A549 (cell line): Measurements from ENCODE around the gene IQGAP2. TPM values are rescaled to one million over a fixed set of nuclear protein-coding genes. Genes with fewer than 3 reads are reported as not detected.

Source experiments
- ATAC-seq, 2 experiments: fragments of 200-7000 bp in 1 of 2; fragments of >200 bp in 1 of 2; cut with Nextera tagmentation in 1 of 2; cut with Tn5 transposase in 1 of 2; 3 replicates each; pipeline versions ENCODE4 v1.8.0 to v1.9.1; 2018 to 2020; ENCODE audit warnings: mild to moderate bottlenecking in 1 of 2, moderate library complexity in 1 of 2
- CTCF ChIA-PET: fragments of 300-600 bp; sonication (Branson Sonifier 250); formaldehyde crosslinking; extraction: SDS; loops from one replicate; lab custom pipeline; 2021; ENCODE audit warnings: antibody characterized with exemption, inconsistent platforms; lab: Yijun Ruan, JAX
- POLR2A ChIA-PET: fragments of 350-600 bp; formaldehyde crosslinking; extraction: SDS; loops from one replicate; lab custom pipeline; 2021; ENCODE audit warnings: antibody characterized with exemption, inconsistent platforms; lab: Yijun Ruan, JAX
- DNase-seq, 2 experiments: peaks; one replicate each; pipeline versions ENCODE4 v3.0.0 to v3.0.0-alpha.2; 2011 to 2016; ENCODE audit warnings: low read depth in 1 of 2, low spot score in 1 of 2
- FAIRE-seq: peaks from 2 replicates; lab custom pipeline; 2011; peaks lifted over from hg19 to GRCh38; lab: Jason Lieb, UNC
- H3K27ac ChIP-seq, 2 experiments: fragments of >200 bp; sonication (Bioruptor Twin); formaldehyde crosslinking; 3 replicates each; pipeline ENCODE4 v1.5.1; 2016 to 2017
- H3K4me1 ChIP-seq: fragments of >200 bp; sonication (Bioruptor Twin); formaldehyde crosslinking; 3 replicates; pipeline ENCODE4 v1.6.1; 2016
- H3K4me2 ChIP-seq: fragments of >200 bp; sonication (Bioruptor Twin); formaldehyde crosslinking; 3 replicates; pipeline ENCODE4 v1.6.1; 2016
- H3K4me3 ChIP-seq: fragments of >200 bp; sonication (Bioruptor Twin); formaldehyde crosslinking; 3 replicates; pipeline ENCODE4 v1.5.1; 2016
- H3K9me3 ChIP-seq: fragments of >200 bp; sonication (Bioruptor Twin); formaldehyde crosslinking; 3 replicates; pipeline ENCODE4 v1.6.1; 2016
- CEBPB ChIP-seq, 2 experiments: fragments of >200 bp in 1 of 2; sonication (Bioruptor Twin) in 1 of 2; formaldehyde crosslinking in 1 of 2; IDR thresholded peaks; 2 replicates each; pipeline ENCODE4 v1.6.1; 2012 to 2016
- CHD4 ChIP-seq: fragments of 200-600 bp; sonication (generic); IDR thresholded peaks from 2 replicates; pipeline ENCODE4 v1.6.1; 2016; ENCODE audit warnings: antibody characterized with exemption, mild to moderate bottlenecking, borderline replicate concordance
- EP300 ChIP-seq, 2 experiments: fragments of >200 bp; sonication (Bioruptor Twin); formaldehyde crosslinking; IDR thresholded peaks; 2 replicates in 1 of 2; 3 replicates in 1 of 2; pipeline ENCODE4 v1.6.1; 2016 to 2017
- ESRRA ChIP-seq: fragments of 150-350 bp; IDR thresholded peaks from 2 replicates; pipeline ENCODE4 v1.6.1; 2014; ENCODE audit warnings: mild to moderate bottlenecking, low read length, borderline replicate concordance
- FOSB ChIP-seq: fragments of 250-450 bp; sonication (Bioruptor Pico); IDR thresholded peaks from 2 replicates; pipeline ENCODE4 v1.5.0; 2020; ENCODE audit warnings: mild to moderate bottlenecking, moderate library complexity
- FOXS1 ChIP-seq: fragments of 250-450 bp; sonication (Bioruptor Pico); IDR thresholded peaks from 2 replicates; pipeline ENCODE4 v1.5.0; 2020; ENCODE audit warnings: mild to moderate bottlenecking, moderate library complexity
- GATA3 ChIP-seq: IDR thresholded peaks from 2 replicates; pipeline ENCODE4 v1.6.1; 2012; ENCODE audit warnings: borderline replicate concordance
- HDAC2 ChIP-seq: fragments of 200-600 bp; sonication (generic); IDR thresholded peaks from 2 replicates; pipeline ENCODE4 v1.6.1; 2016
- HOXB5 ChIP-seq: fragments of 250-450 bp; sonication (Bioruptor Pico); IDR thresholded peaks from 2 replicates; pipeline ENCODE4 v1.5.0; 2020; ENCODE audit warnings: mild to moderate bottlenecking, moderate library complexity
- KDM5A ChIP-seq: fragments of 200-600 bp; sonication (generic); IDR thresholded peaks from 2 replicates; pipeline ENCODE4 v1.6.1; 2016; ENCODE audit warnings: antibody characterized with exemption, mild to moderate bottlenecking
- MAZ ChIP-seq: fragments of 150-350 bp; IDR thresholded peaks from 2 replicates; pipeline ENCODE4 v1.6.1; 2014; ENCODE audit warnings: antibody characterized with exemption, low read depth, low read length, borderline replicate concordance
- MYC ChIP-seq: IDR thresholded peaks from 2 replicates; pipeline ENCODE4 v1.6.1; 2012; ENCODE audit warnings: mild to moderate bottlenecking, inconsistent platforms, low read length, improper control_type of control experiment, borderline replicate concordance
- NR3C1 ChIP-seq: fragments of >200 bp; sonication (Bioruptor Twin); formaldehyde crosslinking; IDR thresholded peaks from 3 replicates; pipeline ENCODE4 v1.6.1; 2017
- POLR2AphosphoS2 ChIP-seq: conservative IDR thresholded peaks from 2 replicates; pipeline ENCODE4 v1.6.1; 2012; ENCODE audit warnings: low read length, improper control_type of control experiment, inconsistent platforms
- RAD21 ChIP-seq, 2 experiments: fragments of >200 bp in 1 of 2; sonication (Bioruptor Twin) in 1 of 2; formaldehyde crosslinking in 1 of 2; IDR thresholded peaks in 1 of 2; conservative IDR thresholded peaks in 1 of 2; 2 replicates in 1 of 2; 3 replicates in 1 of 2; pipeline ENCODE4 v1.6.1; 2012 to 2018; ENCODE audit warnings: inconsistent platforms in 1 of 2
- RCOR1 ChIP-seq: fragments of 150-350 bp; IDR thresholded peaks from 2 replicates; pipeline ENCODE4 v1.6.1; 2014; ENCODE audit warnings: antibody characterized with exemption, low read length, low read depth
- RNF2 ChIP-seq: fragments of 200-600 bp; sonication (generic); IDR thresholded peaks from 2 replicates; pipeline ENCODE4 v1.6.1; 2016; ENCODE audit warnings: low read depth, mild to moderate bottlenecking, antibody characterized with exemption, moderate library complexity, borderline replicate concordance
- TP53 ChIP-seq: fragments of 250-450 bp; sonication (Bioruptor Pico); IDR thresholded peaks from 2 replicates; pipeline ENCODE4 v1.5.0; 2021; ENCODE audit warnings: mild to moderate bottlenecking, moderate library complexity
- ZC3H11A ChIP-seq: fragments of 450-650 bp; IDR thresholded peaks from 2 replicates; pipeline ENCODE4 v1.6.1; 2014; ENCODE audit warnings: antibody characterized with exemption, mild to moderate bottlenecking
- ZFP36 ChIP-seq: fragments of 450-650 bp; IDR thresholded peaks from 2 replicates; pipeline ENCODE4 v1.6.1; 2014; ENCODE audit warnings: borderline replicate concordance; ENCODE audit not compliant: partially characterized antibody
- ZNF302 ChIP-seq: fragments of 250-450 bp; sonication (Bioruptor Pico); IDR thresholded peaks from 2 replicates; pipeline ENCODE4 v1.9.0; 2021; ENCODE audit warnings: inconsistent platforms, mild to moderate bottlenecking, moderate library complexity
- ZSCAN20 ChIP-seq: fragments of 250-450 bp; sonication (Bioruptor Pico); IDR thresholded peaks from 2 replicates; pipeline ENCODE4 v1.8.0; 2022; ENCODE audit warnings: mild to moderate bottlenecking, moderate library complexity
- WGBS: methylation state at CpG from one replicate; pipeline ENCODE4 v1.1.6; 2017; ENCODE audit errors: missing lambda C conversion rate; 5-methylcytosine and 5-hydroxymethylcytosine counted together
- polyA plus RNA-seq, 4 experiments: library from polyadenylated mRNA; depleted of rRNA in 3 of 4; stranded (reverse); fragments of >200 nt; fragmentation: RNase III in 1 of 4; extraction: RNeasy Plus Mini Kit Qiagen cat#74134 plus additional on column Dnase treatment in 1 of 4; gene quantifications; 2 replicates in 3 of 4; 3 replicates in 1 of 4; pipeline ENCODE4 v1.2.3, GENCODE V29; 2011 to 2017
- TF ChIP-seq, protein P1 (sequence below): fragments of >200 bp; sonication (Bioruptor Twin); formaldehyde crosslinking; IDR thresholded peaks from 3 replicates; pipeline ENCODE4 v1.6.1; 2016
- TF ChIP-seq, protein P2 (sequence below): IDR thresholded peaks from 2 replicates; pipeline ENCODE4 v1.6.1; 2012
- TF ChIP-seq, protein P3 (sequence below): fragments of 250-450 bp; sonication (Bioruptor Pico); IDR thresholded peaks from 2 replicates; pipeline ENCODE4 v1.5.0; 2020; ENCODE audit warnings: low read depth, mild to moderate bottlenecking, moderate library complexity

The IQGAP2 gene
- polyA plus RNA-seq, 2 of the 4 experiments (the other 2 are of a cell fraction) = 5.3 to 10.1 TPM

DNA sequence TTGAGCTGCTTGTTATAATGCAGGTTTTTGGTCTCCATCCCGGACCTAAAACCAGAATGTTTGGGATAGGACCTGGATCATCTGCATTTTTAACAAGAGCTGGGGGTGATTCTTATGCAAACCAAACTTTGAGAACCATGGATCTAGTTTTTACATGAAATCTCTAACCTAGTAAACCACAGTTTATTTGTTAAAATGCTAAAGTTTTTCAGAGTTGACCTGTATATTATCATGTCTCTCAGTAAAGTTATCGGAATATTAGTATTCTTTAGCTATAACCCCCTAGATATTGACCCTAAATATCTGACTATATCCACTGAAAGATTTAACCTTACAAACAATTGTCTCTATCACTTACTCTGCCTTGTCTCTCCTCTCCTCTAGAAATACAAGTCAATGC lies 341.5 kb downstream of the IQGAP2 start:
- no peak overlapping the region for H3K4me2 ChIP-seq
- ChIA-PET POLR2A (interaction anchor here (1.5 kb wide), 1 partner anchor 60 kb away, joined by 3 read pairs; no protein-coding TSS in a partner anchor), CTCF (interaction anchor here (6.2 kb wide), 1 partner anchor 31 kb away, joined by 42 read pairs; no protein-coding TSS in a partner anchor)
- no peaks in the 10 kb centered on the region for H3K9me3 ChIP-seq
- ATAC-seq (no peak), FAIRE-seq (no peak), DNase-seq (no peak)
- peak overlapping the region in 1 of 2 experiments; percentile 29; a peak in 2 of 6 replicates for H3K27ac ChIP-seq
- 58% methylated on average over 2 of the region's 2 CpGs for WGBS
- H3K4me3 ChIP-seq = no peak overlapping the region
- TF ChIP-seq ZFP36 (no peak), NR3C1 (no peak), ZNF302 (CRISPR knock-in tag) (no peak), RCOR1 (no peak), ZC3H11A (no peak), POLR2AphosphoS2 (no peak), HOXB5 (CRISPR knock-in tag) (no peak), FOSB (CRISPR knock-in tag) (no peak), CEBPB (IDR thresholded peaks at IDR 0.05) (no peak), ESRRA (no peak), MAZ (no peak), RNF2 (no peak), CHD4 (no peak)
- peaks cover 12% of the 10 kb centered on the region; the same call in 2 of the 3 replicates for H3K4me1 ChIP-seq

DNA sequence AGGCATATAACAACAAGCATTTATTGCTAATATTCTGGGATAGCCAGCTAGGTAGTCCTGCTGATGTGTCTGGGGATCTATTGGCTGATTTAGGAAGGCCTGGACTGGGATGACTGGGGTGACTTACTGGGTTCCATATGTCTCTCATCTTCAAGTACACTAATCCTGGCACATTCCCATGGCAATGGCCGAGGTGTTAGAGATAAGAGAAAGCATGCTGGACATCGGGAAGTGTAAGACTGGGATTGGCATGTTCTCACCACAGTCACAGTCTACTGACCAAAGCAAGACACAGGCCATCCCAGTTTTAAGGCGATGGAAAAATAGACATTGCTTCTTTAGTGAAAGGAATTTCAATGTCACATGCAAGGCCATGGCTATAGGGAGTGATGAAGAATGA lies 342.6 kb downstream of the IQGAP2 start:
- ChIA-PET POLR2A (no interaction called here), CTCF (interaction anchor here (6.2 kb wide), 1 partner anchor 30 kb away, joined by 42 read pairs; no protein-coding TSS in a partner anchor)
- Histone ChIP-seq H3K27ac (peak overlapping the region in 1 of 2 experiments; percentile 13; a peak in 1 of 6 replicates), H3K4me3 (no peak overlapping the region), H3K4me2 (no peak overlapping the region), H3K9me3 (no peaks in the 10 kb centered on the region), H3K4me1 (0 out of 3 replicates have a peak, but pooled peaks cover 6% of the 10 kb centered on the region)
- FAIRE-seq (no peak), ATAC-seq (no peak), DNase-seq (no peak)
- TF ChIP-seq POLR2AphosphoS2 (no peak), FOSB (CRISPR knock-in tag) (no peak), RCOR1 (no peak)
- TF ChIP-seq, protein P1, sequence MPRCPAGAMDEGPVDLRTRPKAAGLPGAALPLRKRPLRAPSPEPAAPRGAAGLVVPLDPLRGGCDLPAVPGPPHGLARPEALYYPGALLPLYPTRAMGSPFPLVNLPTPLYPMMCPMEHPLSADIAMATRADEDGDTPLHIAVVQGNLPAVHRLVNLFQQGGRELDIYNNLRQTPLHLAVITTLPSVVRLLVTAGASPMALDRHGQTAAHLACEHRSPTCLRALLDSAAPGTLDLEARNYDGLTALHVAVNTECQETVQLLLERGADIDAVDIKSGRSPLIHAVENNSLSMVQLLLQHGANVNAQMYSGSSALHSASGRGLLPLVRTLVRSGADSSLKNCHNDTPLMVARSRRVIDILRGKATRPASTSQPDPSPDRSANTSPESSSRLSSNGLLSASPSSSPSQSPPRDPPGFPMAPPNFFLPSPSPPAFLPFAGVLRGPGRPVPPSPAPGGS = no peak
- WGBS = 84% methylated on average over 3 of the region's 3 CpGs

DNA sequence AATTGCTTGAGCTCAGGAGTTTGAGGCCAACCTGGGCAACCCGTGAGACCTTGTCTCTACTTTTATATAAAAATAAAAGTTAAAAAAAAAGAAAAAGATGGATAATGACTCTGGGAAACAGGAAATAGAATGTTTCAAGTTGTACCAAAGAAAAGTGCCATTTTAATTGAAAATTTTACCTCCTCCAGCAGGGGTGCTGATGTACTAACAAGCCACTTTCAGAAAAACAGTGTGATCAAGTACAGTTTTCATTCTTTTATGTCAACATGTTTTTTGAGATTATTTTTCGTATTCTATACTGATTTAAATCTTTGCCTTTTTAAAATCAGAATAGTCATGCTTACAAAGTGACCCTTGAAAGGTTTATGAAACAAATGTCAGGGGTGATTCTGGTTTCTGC lies 343.6 kb downstream of the IQGAP2 start:
- Histone ChIP-seq H3K4me3 (no peak overlapping the region), H3K4me2 (no peak overlapping the region), H3K27ac (0 out of 6 replicates have a peak overlapping the region, but pooled peaks of 1 of the 2 experiments have one; percentile 15), H3K4me1 (0 out of 3 replicates have a peak, but pooled peaks cover 6% of the 10 kb centered on the region), H3K9me3 (no peaks in the 10 kb centered on the region)
- ChIA-PET CTCF (interaction anchor here (0.6 to 6.2 kb wide), 2 partner anchors 19 to 29 kb away, joined by 3 to 42 read pairs; no protein-coding TSS in a partner anchor), POLR2A (no interaction called here)
- 78% methylated on average over 2 of the region's 2 CpGs for WGBS
- DNase-seq (no peak), FAIRE-seq (no peak), ATAC-seq (no peak)
- peak in 1 of 2 experiments; percentile 22; a peak in 3 of 5 replicates for TF ChIP-seq RAD21 (conservative IDR thresholded peaks at IDR 0.05 in 1 of 2, IDR thresholded peaks at IDR 0.05 in 1 of 2)
- no peak for TF ChIP-seq GATA3

DNA sequence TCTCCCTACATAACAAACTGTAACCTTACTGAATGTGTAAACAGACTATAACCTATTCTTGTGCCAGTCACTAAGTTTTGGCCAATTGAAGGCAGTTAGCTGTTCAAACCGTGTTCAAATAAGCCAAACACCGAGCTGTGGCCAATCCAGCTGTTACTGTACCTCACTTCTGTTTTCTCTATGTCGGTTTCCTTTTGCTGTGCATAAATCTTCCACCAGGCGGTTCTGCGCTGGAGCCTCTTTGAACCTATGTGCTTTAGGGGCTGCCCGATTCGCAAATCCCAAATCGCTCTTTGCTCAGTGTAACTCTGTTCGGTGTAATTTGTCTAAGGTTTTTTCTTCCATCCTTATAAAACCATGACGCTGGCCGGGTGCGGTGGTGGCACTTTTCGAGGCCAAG lies 344.6 kb downstream of the IQGAP2 start:
- POLR2A ChIA-PET = no interaction called here
- no peak for DNase-seq
- H3K9me3 ChIP-seq = no peaks in the 10 kb centered on the region
- ATAC-seq = no peak
- 0 out of 3 replicates have a peak, but pooled peaks cover 2% of the 10 kb centered on the region for H3K4me1 ChIP-seq
- no peak for FAIRE-seq
- no peak overlapping the region for H3K4me2 ChIP-seq
- H3K4me3 ChIP-seq = no peak overlapping the region
- CTCF ChIA-PET = interaction anchor here (0.7 to 6.2 kb wide), 3 partner anchors 28 to 146 kb away, joined by 3 to 42 read pairs (median 3); no protein-coding TSS in a partner anchor
- H3K27ac ChIP-seq = no peak overlapping the region
- 96% methylated on average over 13 of the region's 13 CpGs for WGBS
- TF ChIP-seq, protein P2, sequence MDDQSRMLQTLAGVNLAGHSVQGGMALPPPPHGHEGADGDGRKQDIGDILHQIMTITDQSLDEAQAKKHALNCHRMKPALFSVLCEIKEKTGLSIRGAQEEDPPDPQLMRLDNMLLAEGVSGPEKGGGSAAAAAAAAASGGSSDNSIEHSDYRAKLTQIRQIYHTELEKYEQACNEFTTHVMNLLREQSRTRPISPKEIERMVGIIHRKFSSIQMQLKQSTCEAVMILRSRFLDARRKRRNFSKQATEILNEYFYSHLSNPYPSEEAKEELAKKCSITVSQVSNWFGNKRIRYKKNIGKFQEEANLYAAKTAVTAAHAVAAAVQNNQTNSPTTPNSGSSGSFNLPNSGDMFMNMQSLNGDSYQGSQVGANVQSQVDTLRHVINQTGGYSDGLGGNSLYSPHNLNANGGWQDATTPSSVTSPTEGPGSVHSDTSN = no peak
- TF ChIP-seq EP300 (IDR thresholded peaks at IDR 0.05) = no peak
- TF ChIP-seq FOSB (CRISPR knock-in tag) = no peak
- TF ChIP-seq KDM5A = no peak
- TF ChIP-seq, protein P3, sequence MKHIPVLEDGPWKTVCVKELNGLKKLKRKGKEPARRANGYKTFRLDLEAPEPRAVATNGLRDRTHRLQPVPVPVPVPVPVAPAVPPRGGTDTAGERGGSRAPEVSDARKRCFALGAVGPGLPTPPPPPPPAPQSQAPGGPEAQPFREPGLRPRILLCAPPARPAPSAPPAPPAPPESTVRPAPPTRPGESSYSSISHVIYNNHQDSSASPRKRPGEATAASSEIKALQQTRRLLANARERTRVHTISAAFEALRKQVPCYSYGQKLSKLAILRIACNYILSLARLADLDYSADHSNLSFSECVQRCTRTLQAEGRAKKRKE (CRISPR knock-in tag) = no peak
- no peak for TF ChIP-seq RNF2
- no peak for TF ChIP-seq FOXS1
- TF ChIP-seq ZSCAN20 = no peak
- TF ChIP-seq TP53 = no peak
- no peak for TF ChIP-seq HDAC2
- TF ChIP-seq MYC = no peak
- TF ChIP-seq RCOR1 = no peak
- TF ChIP-seq CEBPB (IDR thresholded peaks at IDR 0.05) = no peak
